ENCODE data around the gene MAPT. TPM values are rescaled to one million over a fixed set of nuclear protein-coding genes. Genes with fewer than 3 reads are reported as not detected.
"Not testable (repeated sequence)": the region's sequence is repeated elsewhere in the genome, so short reads cannot be mapped to it uniquely, and the experiment has no call there.

Gene MAPT
- total RNA-seq, 1 donor from 2014 or later, result 4.8 TPM

GRCh38 chr17:45995627-45996270, 101.4 kb downstream of the MAPT start:
- DNase-seq (ENCODE audit: low spot score) (no peak), ATAC-seq (no peak)
- intact Hi-C loops (cut with DNase I), result no loop called here

- no peak for DNase-seq (ENCODE audit: low spot score)
- ATAC-seq, result no peak
- intact Hi-C loops (cut with DNase I), result no loop called here
Observed at GRCh38 chr17:45996282-45996937, 102.1 kb downstream of the MAPT start.

- DNase-seq (ENCODE audit: low spot score) (no peak), ATAC-seq (no peak)
- intact Hi-C loops (cut with DNase I), result no loop called here
Observed at GRCh38 chr17:45997166-45997565, 102.8 kb downstream of the MAPT start.

- no peak for DNase-seq (ENCODE audit: low spot score)
- ATAC-seq, result no peak
- intact Hi-C loops (cut with DNase I), result no loop called here
Observed at GRCh38 chr17:45997624-45998023, 103.3 kb downstream of the MAPT start.

DNA sequence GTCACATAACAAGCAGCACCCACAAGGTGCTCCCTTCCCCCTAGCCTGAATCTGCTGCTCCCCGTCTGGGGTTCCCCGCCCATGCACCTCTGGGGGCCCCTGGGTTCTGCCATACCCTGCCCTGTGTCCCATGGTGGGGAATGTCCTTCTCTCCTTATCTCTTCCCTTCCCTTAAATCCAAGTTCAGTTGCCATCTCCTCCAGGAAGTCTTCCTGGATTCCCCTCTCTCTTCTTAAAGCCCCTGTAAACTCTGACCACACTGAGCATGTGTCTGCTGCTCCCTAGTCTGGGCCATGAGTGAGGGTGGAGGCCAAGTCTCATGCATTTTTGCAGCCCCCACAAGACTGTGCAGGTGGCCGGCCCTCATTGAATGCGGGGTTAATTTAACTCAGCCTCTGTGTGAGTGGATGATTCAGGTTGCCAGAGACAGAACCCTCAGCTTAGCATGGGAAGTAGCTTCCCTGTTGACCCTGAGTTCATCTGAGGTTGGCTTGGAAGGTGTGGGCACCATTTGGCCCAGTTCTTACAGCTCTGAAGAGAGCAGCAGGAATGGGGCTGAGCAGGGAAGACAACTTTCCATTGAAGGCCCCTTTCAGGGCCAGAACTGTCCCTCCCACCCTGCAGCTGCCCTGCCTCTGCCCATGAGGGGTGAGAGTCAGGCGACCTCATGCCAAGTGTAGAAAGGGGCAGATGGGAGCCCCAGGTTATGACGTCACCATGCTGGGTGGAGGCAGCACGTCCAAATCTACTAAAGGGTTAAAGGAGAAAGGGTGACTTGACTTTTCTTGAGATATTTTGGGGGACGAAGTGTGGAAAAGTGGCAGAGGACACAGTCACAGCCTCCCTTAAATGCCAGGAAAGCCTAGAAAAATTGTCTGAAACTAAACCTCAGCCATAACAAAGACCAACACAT, 104.9 kb downstream of the MAPT start, which contains the start of gene STH:
Gene STH, plus strand, starts transcription at position 264 of the 913 bp plus-strand sequence. Its CDS starts 30 bp downstream, at position 294.
- no peak for DNase-seq (ENCODE audit: low spot score)
- ATAC-seq, result no peak
- intact Hi-C loops (cut with DNase I), result no loop called here

DNA sequence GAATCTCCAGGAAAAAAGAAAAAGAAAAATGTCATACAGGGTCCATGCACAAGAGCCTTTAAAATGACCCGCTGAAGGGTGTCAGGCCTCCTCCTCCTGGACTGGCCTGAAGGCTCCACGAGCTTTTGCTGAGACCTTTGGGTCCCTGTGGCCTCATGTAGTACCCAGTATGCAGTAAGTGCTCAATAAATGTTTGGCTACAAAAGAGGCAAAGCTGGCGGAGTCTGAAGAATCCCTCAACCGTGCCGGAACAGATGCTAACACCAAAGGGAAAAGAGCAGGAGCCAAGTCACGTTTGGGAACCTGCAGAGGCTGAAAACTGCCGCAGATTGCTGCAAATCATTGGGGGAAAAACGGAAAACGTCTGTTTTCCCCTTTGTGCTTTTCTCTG, 105.5 kb downstream of the MAPT start:
- no peak for ATAC-seq
- intact Hi-C loops (cut with DNase I), result loop anchor here (10.0 kb wide), 1 partner anchor 215 kb away; no protein-coding TSS in a partner anchor
- no peak for DNase-seq (ENCODE audit: low spot score)

GRCh38 chr17:46000292-46000691, 105.9 kb downstream of the MAPT start:
- ATAC-seq (no peak), DNase-seq (ENCODE audit: low spot score) (no peak)
- intact Hi-C loops (cut with DNase I), result loop anchor here (10.0 kb wide), 1 partner anchor 215 kb away; no protein-coding TSS in a partner anchor

GRCh38 chr17:46000757-46001156, 106.4 kb downstream of the MAPT start:
- no peak for DNase-seq (ENCODE audit: low spot score)
- ATAC-seq, result no peak
- intact Hi-C loops (cut with DNase I), result loop anchor here (10.0 kb wide), 1 partner anchor 214 kb away; no protein-coding TSS in a partner anchor

GRCh38 chr17:46001390-46002310, 107.3 kb downstream of the MAPT start:
- ATAC-seq (peak; percentile 5), DNase-seq (ENCODE audit: low spot score) (no peak)
- intact Hi-C loops (cut with DNase I), result loop anchor here (10.0 kb wide), 1 partner anchor 213 kb away; no protein-coding TSS in a partner anchor

GRCh38 chr17:46002311-46002972, 108.1 kb downstream of the MAPT start:
- ATAC-seq (peak; percentile 90), DNase-seq (ENCODE audit: low spot score) (peak; percentile 82)
- intact Hi-C loops (cut with DNase I), result loop anchor here (10.0 kb wide), 1 partner anchor 212 kb away; no protein-coding TSS in a partner anchor

DNA sequence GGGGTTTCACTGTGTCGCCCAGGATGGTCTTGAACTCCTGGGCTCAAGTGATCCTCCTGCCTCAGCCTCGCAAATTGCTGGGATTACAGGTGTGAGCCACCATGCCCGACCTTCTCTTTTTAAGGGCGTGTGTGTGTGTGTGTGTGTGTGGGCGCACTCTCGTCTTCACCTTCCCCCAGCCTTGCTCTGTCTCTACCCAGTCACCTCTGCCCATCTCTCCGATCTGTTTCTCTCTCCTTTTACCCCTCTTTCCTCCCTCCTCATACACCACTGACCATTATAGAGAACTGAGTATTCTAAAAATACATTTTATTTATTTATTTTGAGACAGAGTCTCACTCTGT, 108.6 kb downstream of the MAPT start:
- DNase-seq (ENCODE audit: low spot score) (no peak), ATAC-seq (peak; percentile 7)
- intact Hi-C loops (cut with DNase I), result loop anchor here (1.0 to 10.0 kb wide), 2 partner anchors 25 to 212 kb away; no protein-coding TSS in a partner anchor

DNA sequence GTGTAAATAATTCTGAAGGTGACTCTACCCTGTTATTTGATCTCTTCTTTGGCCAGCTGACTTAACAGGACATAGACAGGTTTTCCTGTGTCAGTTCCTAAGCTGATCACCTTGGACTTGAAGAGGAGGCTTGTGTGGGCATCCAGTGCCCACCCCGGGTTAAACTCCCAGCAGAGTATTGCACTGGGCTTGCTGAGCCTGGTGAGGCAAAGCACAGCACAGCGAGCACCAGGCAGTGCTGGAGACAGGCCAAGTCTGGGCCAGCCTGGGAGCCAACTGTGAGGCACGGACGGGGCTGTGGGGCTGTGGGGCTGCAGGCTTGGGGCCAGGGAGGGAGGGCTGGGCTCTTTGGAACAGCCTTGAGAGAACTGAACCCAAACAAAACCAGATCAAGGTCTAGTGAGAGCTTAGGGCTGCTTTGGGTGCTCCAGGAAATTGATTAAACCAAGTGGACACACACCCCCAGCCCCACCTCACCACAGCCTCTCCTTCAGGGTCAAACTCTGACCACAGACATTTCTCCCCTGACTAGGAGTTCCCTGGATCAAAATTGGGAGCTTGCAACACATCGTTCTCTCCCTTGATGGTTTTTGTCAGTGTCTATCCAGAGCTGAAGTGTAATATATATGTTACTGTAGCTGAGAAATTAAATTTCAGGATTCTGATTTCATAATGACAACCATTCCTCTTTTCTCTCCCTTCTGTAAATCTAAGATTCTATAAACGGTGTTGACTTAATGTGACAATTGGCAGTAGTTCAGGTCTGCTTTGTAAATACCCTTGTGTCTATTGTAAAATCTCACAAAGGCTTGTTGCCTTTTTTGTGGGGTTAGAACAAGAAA, 109.8 kb downstream of the MAPT start:
- DNase-seq (ENCODE audit: low spot score) (no peak), ATAC-seq (peak; percentile 31)

DNA sequence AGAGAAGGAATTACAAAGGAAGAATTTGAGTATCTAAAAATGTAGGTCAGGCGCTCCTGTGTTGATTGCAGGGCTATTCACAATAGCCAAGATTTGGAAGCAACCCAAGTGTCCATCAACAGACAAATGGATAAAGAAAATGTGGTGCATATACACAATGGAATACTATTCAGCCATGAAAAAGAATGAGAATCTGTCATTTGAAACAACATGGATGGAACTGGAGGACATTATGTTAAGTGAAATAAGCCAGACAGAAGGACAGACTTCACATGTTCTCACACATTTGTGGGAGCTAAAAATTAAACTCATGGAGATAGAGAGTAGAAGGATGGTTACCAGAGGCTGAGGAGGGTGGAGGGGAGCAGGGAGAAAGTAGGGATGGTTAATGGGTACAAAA, 111.7 kb downstream of the MAPT start:
- not testable (repeated sequence) for DNase-seq (ENCODE audit: low spot score); ATAC-seq
- intact Hi-C loops (cut with DNase I), result loop anchor here (10.0 kb wide), 1 partner anchor 209 kb away; no protein-coding TSS in a partner anchor

More for the DNA sequence above, 109.8 kb downstream of the MAPT start:
- intact Hi-C loops (cut with DNase I), result loop anchor here (1.0 to 10.0 kb wide), 2 partner anchors 24 to 211 kb away; no protein-coding TSS in a partner anchor

GRCh38 chr17:46007461-46007965, 113.2 kb downstream of the MAPT start:
- intact Hi-C loops (cut with DNase I), result loop anchor here (10.0 kb wide), 1 partner anchor 207 kb away; no protein-coding TSS in a partner anchor
- DNase-seq (ENCODE audit: low spot score), result no peak
- ATAC-seq, result no peak

GRCh38 chr17:46008591-46008990, 114.2 kb downstream of the MAPT start:
- intact Hi-C loops (cut with DNase I), result loop anchor here (10.0 kb wide), 1 partner anchor 206 kb away; no protein-coding TSS in a partner anchor
- ATAC-seq (no peak), DNase-seq (ENCODE audit: low spot score) (no peak)

Data from sciatic nerve (tissue), 2 donors.